Activated CD8-positive, alpha-beta memory T cell treated with anti-CD3 and anti-CD28 coated beads, Interleukin-2, amount 10 ng/mL, durations not matched to agents 7 days and 5 days (primary cell): ENCODE measurements around the gene FXYD7. TPM values are rescaled to one million over a fixed set of nuclear protein-coding genes. Genes with fewer than 3 reads are reported as not detected.
"Not testable (repeated sequence)": the region's sequence is repeated elsewhere in the genome, so short reads cannot be mapped to it uniquely, and the experiment has no call there.

Source experiments
- ATAC-seq: fragments of 150-1000 bp; cut with Tn5 transposase; one replicate; pipeline ENCODE4 v1.10.0; 2021; ENCODE audit warnings: moderate library complexity
- CTCF ChIA-PET: fragments of 350-600 bp; sonication (Branson Sonifier 250); formaldehyde crosslinking; loops from one replicate; lab custom pipeline; 2021; ENCODE audit warnings: antibody characterized with exemption; lab: Charles Lee
- DNase-seq: peaks from one replicate; pipeline ENCODE4 v3.0.0-alpha.2; 2020
- H3K27ac Mint-ChIP-seq: one replicate; pipeline ENCODE4 v1.8.0; 2021; ENCODE audit warnings: mild to moderate bottlenecking, mixed read lengths
- H3K27me3 Mint-ChIP-seq: one replicate; pipeline ENCODE4 v1.8.0; 2021; ENCODE audit warnings: mixed read lengths
- H3K36me3 Mint-ChIP-seq: one replicate; pipeline ENCODE4 v1.8.0; 2021; ENCODE audit warnings: mild to moderate bottlenecking, mixed read lengths
- H3K4me1 Mint-ChIP-seq: one replicate; pipeline ENCODE4 v1.8.0; 2021; ENCODE audit warnings: mixed read lengths
- H3K4me3 Mint-ChIP-seq: one replicate; pipeline ENCODE4 v1.8.0; 2021; ENCODE audit warnings: mild to moderate bottlenecking, moderate library complexity, mixed read lengths
- H3K9me3 Mint-ChIP-seq: one replicate; pipeline ENCODE4 v1.8.0; 2022; ENCODE audit warnings: low read depth, mixed read lengths
- total RNA-seq, 2 experiments: library from RNA; stranded (reverse); gene quantifications; one replicate each; pipeline ENCODE4 v1.2.3, GENCODE V29; 2021

The FXYD7 gene
- total RNA-seq, 2 experiments from 2014 or later = 1.1 to 1.9 TPM

- no peak for DNase-seq
- Mint-ChIP-seq H3K27ac (no peak overlapping the region), H3K9me3 (no peaks in the 10 kb centered on the region), H3K4me3 (no peak overlapping the region), H3K27me3 (no peaks in the 10 kb centered on the region), H3K36me3 (no peaks in the 10 kb centered on the region), H3K4me1 (peaks cover 12% of the 10 kb centered on the region)
- CTCF ChIA-PET = interaction anchor here (1.0 to 4.7 kb wide), 4 partner anchors 11 to 124 kb away, joined by 3 to 24 read pairs (median 5); partner anchors contain the start of gene LGI4
- ATAC-seq = no peak
Measured at GRCh38 chr19:35125270-35125717, 17.8 kb upstream of the FXYD7 start.

- no peak overlapping the region for H3K4me3 Mint-ChIP-seq
Measured at GRCh38 chr19:35125749-35126623, 17.1 kb upstream of the FXYD7 start.

GRCh38 chr19:35126624-35126959 lies 16.5 kb upstream of the FXYD7 start:
- ATAC-seq (no peak), DNase-seq (no peak)
- Mint-ChIP-seq H3K27ac (no peak overlapping the region), H3K4me3 (no peak overlapping the region), H3K9me3 (no peaks in the 10 kb centered on the region), H3K4me1 (peaks cover 12% of the 10 kb centered on the region), H3K27me3 (no peaks in the 10 kb centered on the region), H3K36me3 (no peaks in the 10 kb centered on the region)
- CTCF ChIA-PET = interaction anchor here (1.6 to 4.7 kb wide), 2 partner anchors 9 to 15 kb away, joined by 3 to 24 read pairs; partner anchors contain the start of gene LGI4

More at GRCh38 chr19:35125749-35126623, 17.1 kb upstream of the FXYD7 start:
- Mint-ChIP-seq H3K9me3 (no peaks in the 10 kb centered on the region), H3K4me1 (peaks cover 12% of the 10 kb centered on the region), H3K36me3 (no peaks in the 10 kb centered on the region), H3K27me3 (no peaks in the 10 kb centered on the region), H3K27ac (no peak overlapping the region)
- no peak for ATAC-seq
- CTCF ChIA-PET = interaction anchor here (4.7 kb wide), 1 partner anchor 10 kb away, joined by 24 read pairs; the partner anchor contains the start of gene LGI4
- DNase-seq = no peak

- Mint-ChIP-seq H3K4me3 (no peak overlapping the region), H3K27me3 (no peaks in the 10 kb centered on the region), H3K4me1 (peaks cover 12% of the 10 kb centered on the region), H3K9me3 (no peaks in the 10 kb centered on the region), H3K36me3 (no peaks in the 10 kb centered on the region), H3K27ac (no peak overlapping the region)
- CTCF ChIA-PET = interaction anchor here (1.1 to 4.7 kb wide), 3 partner anchors 8 to 13 kb away, joined by 3 to 24 read pairs (median 3); partner anchors contain the start of gene LGI4
- DNase-seq (no peak), ATAC-seq (no peak)
Measured at GRCh38 chr19:35127871-35128270, 15.2 kb upstream of the FXYD7 start.

GRCh38 chr19:35128398-35129057 lies 14.5 kb upstream of the FXYD7 start:
- DNase-seq (no peak), ATAC-seq (no peak)
- Mint-ChIP-seq H3K4me1 (peaks cover 12% of the 10 kb centered on the region), H3K4me3 (no peak overlapping the region), H3K27ac (no peak overlapping the region), H3K27me3 (no peaks in the 10 kb centered on the region), H3K36me3 (no peaks in the 10 kb centered on the region), H3K9me3 (no peaks in the 10 kb centered on the region)
- CTCF ChIA-PET = no interaction called here

- not testable (repeated sequence) for H3K27ac Mint-ChIP-seq, DNase-seq, H3K4me3 Mint-ChIP-seq, H3K9me3 Mint-ChIP-seq, ATAC-seq, H3K36me3 Mint-ChIP-seq, H3K4me1 Mint-ChIP-seq, H3K27me3 Mint-ChIP-seq
- CTCF ChIA-PET = interaction anchor here (1.2 kb wide), 1 partner anchor 12 kb away, joined by 3 read pairs; no protein-coding TSS in a partner anchor
Measured at GRCh38 chr19:35129724-35130274, 13.3 kb upstream of the FXYD7 start.

- H3K9me3 Mint-ChIP-seq = no peaks in the 10 kb centered on the region
- peaks cover 5% of the 10 kb centered on the region for H3K4me1 Mint-ChIP-seq
- H3K27ac Mint-ChIP-seq = no peak overlapping the region
- H3K4me3 Mint-ChIP-seq = no peak overlapping the region
- no peaks in the 10 kb centered on the region for H3K36me3 Mint-ChIP-seq
- H3K27me3 Mint-ChIP-seq = no peaks in the 10 kb centered on the region
- no peak for DNase-seq
- CTCF ChIA-PET = interaction anchor here (1.2 kb wide), 1 partner anchor 11 kb away, joined by 3 read pairs; no protein-coding TSS in a partner anchor
- no peak for ATAC-seq
Measured at GRCh38 chr19:35130761-35131720, 12.0 kb upstream of the FXYD7 start.

- no peak for ATAC-seq
- Mint-ChIP-seq H3K27ac (no peak overlapping the region), H3K4me3 (no peak overlapping the region), H3K4me1 (peaks cover 5% of the 10 kb centered on the region), H3K9me3 (no peaks in the 10 kb centered on the region), H3K27me3 (peaks cover 3% of the 10 kb centered on the region), H3K36me3 (no peaks in the 10 kb centered on the region)
- DNase-seq = no peak
- CTCF ChIA-PET = no interaction called here
Measured at GRCh38 chr19:35132254-35132653, 10.8 kb upstream of the FXYD7 start.

- no peak overlapping the region for H3K27ac Mint-ChIP-seq
- CTCF ChIA-PET = interaction anchor here (2.9 to 3.1 kb wide), 2 partner anchors 19 to 67 kb away, joined by 14 to 19 read pairs; partner anchors contain the start of gene FXYD3
Measured at GRCh38 chr19:35133826-35134225, 9.2 kb upstream of the FXYD7 start.

GRCh38 chr19:35134601-35135242 lies 8.3 kb upstream of the FXYD7 start, which contains the start of gene LGI4:
LGI4 (minus strand) TSS chr19:35135059; CDS start chr19:35134680, 379 bp downstream.
- Mint-ChIP-seq H3K36me3 (no peaks in the 10 kb centered on the region), H3K27ac (no peak within 1 kb of the TSS)
- ATAC-seq = no peak

More at GRCh38 chr19:35133826-35134225, 9.2 kb upstream of the FXYD7 start:
- ATAC-seq (no peak), DNase-seq (no peak)
- Mint-ChIP-seq H3K36me3 (no peaks in the 10 kb centered on the region), H3K4me1 (peaks cover 5% of the 10 kb centered on the region), H3K27me3 (peaks cover 6% of the 10 kb centered on the region), H3K9me3 (no peaks in the 10 kb centered on the region), H3K4me3 (no peak overlapping the region)

GRCh38 chr19:35135389-35135909 lies 7.6 kb upstream of the FXYD7 start:
- peaks cover 5% of the 10 kb centered on the region for H3K4me1 Mint-ChIP-seq
- peak; percentile 83 for ATAC-seq
- DNase-seq = peak; percentile 76
- no peaks in the 10 kb centered on the region for H3K9me3 Mint-ChIP-seq
- CTCF ChIA-PET = interaction anchor here (0.6 to 3.6 kb wide), 26 partner anchors 8 to 559 kb away, joined by 3 to 24 read pairs (median 4); partner anchors contain the start of genes FXYD3 and FXYD5
- H3K4me3 Mint-ChIP-seq = no peak overlapping the region
- H3K36me3 Mint-ChIP-seq = no peaks in the 10 kb centered on the region
- H3K27ac Mint-ChIP-seq = no peak overlapping the region
- H3K27me3 Mint-ChIP-seq = peaks cover 6% of the 10 kb centered on the region

More at GRCh38 chr19:35134601-35135242, 8.3 kb upstream of the FXYD7 start, which contains the start of gene LGI4:
- no peaks in the 10 kb centered on the region for H3K9me3 Mint-ChIP-seq
- peaks cover 6% of the 10 kb centered on the region for H3K27me3 Mint-ChIP-seq
- H3K4me1 Mint-ChIP-seq = peaks cover 5% of the 10 kb centered on the region
- H3K4me3 Mint-ChIP-seq = no peak within 1 kb of the TSS
- CTCF ChIA-PET = interaction anchor here (0.8 to 3.6 kb wide), 14 partner anchors 9 to 360 kb away, joined by 3 to 24 read pairs (median 5); partner anchors contain the start of genes FXYD3 and FXYD5
- no peak for DNase-seq
